Neuronal stem cell (in vitro differentiated cells): ENCODE results near the gene IMMT.

Source experiments
- DNase-seq: peaks from one replicate; pipeline ENCODE4 v3.0.0-alpha.2; 2013; ENCODE audit warnings: low spot score
- H2AFZ ChIP-seq: one replicate; pipeline ENCODE4 v1.6.1; 2013; ENCODE audit warnings: mild to moderate bottlenecking, low read length, inconsistent platforms
- H2AK5ac ChIP-seq: 2 replicates; pipeline ENCODE4 v1.6.1; 2013; ENCODE audit warnings: low read depth, mild to moderate bottlenecking, inconsistent platforms, low read length, moderate library complexity, mixed read lengths
- H2BK120ac ChIP-seq: 2 replicates; pipeline ENCODE4 v1.6.1; 2013; ENCODE audit warnings: low read depth, mild to moderate bottlenecking, inconsistent platforms, low read length, moderate library complexity, mixed read lengths
- H2BK12ac ChIP-seq: one replicate; pipeline ENCODE4 v1.6.1; 2013; ENCODE audit warnings: low read length, inconsistent platforms
- H2BK15ac ChIP-seq: 2 replicates; pipeline ENCODE4 v1.6.1; 2013; ENCODE audit warnings: mild to moderate bottlenecking, low read length, inconsistent platforms, mixed read lengths
- H2BK5ac ChIP-seq: one replicate; pipeline ENCODE4 v1.6.1; 2013; ENCODE audit warnings: inconsistent platforms, mild to moderate bottlenecking, low read length, moderate library complexity
- H3K14ac ChIP-seq: one replicate; pipeline ENCODE4 v1.6.1; 2013; ENCODE audit warnings: low read length, inconsistent platforms
- H3K18ac ChIP-seq: 2 replicates; pipeline ENCODE4 v1.6.1; 2013; ENCODE audit warnings: low read length, inconsistent platforms
- H3K23ac ChIP-seq: 2 replicates; pipeline ENCODE4 v1.6.1; 2013; ENCODE audit warnings: low read depth, mild to moderate bottlenecking, mixed read lengths, low read length, inconsistent platforms; ENCODE audit not compliant: poor library complexity
- H3K27ac ChIP-seq: replicated peaks from 3 replicates; pipeline ENCODE4 v1.5.1; 2013; ENCODE audit warnings: low read length, inconsistent platforms
- H3K27me3 ChIP-seq, 3 experiments: 2 replicates each; pipeline ENCODE4 v1.6.1; 2013; ENCODE audit warnings: low read length in 3 of 3, mild to moderate bottlenecking in 2 of 3, inconsistent platforms in 1 of 3, low read depth in 1 of 3, mixed read lengths in 1 of 3, moderate library complexity in 1 of 3; ENCODE audit not compliant: control insufficient read depth in 3 of 3, insufficient read depth in 3 of 3
- H3K36me3 ChIP-seq, 2 donors: replicated peaks in 1 of 2; 2 replicates each; pipeline ENCODE4 v1.6.1; 2013; ENCODE audit warnings: low read length in 2 of 2; ENCODE audit not compliant: control insufficient read depth in 2 of 2, insufficient read depth in 2 of 2
- H3K4ac ChIP-seq: 2 replicates; pipeline ENCODE4 v1.6.1; 2013; ENCODE audit warnings: inconsistent platforms, mild to moderate bottlenecking, low read length, moderate library complexity
- H3K4me1 ChIP-seq, 2 donors: 1 replicate in 1 of 2; 2 replicates in 1 of 2; pipeline ENCODE4 v1.6.1; 2013; ENCODE audit warnings: low read length in 2 of 2, low read depth in 1 of 2; ENCODE audit not compliant: control insufficient read depth in 2 of 2, insufficient read depth in 1 of 2
- H3K4me2 ChIP-seq: one replicate; pipeline ENCODE4 v1.6.1; 2013; ENCODE audit warnings: mild to moderate bottlenecking, low read length, inconsistent platforms; ENCODE audit not compliant: insufficient read depth, poor library complexity, severe bottlenecking
- H3K4me3 ChIP-seq, 2 donors: 2 replicates each; pipeline ENCODE4 v1.5.1; 2013; ENCODE audit warnings: low read length in 2 of 2, mild to moderate bottlenecking in 2 of 2, inconsistent platforms in 1 of 2, moderate library complexity in 1 of 2
- H3K79me1 ChIP-seq: one replicate; pipeline ENCODE4 v1.6.1; 2013; ENCODE audit warnings: low read depth, mild to moderate bottlenecking, inconsistent platforms, low read length, moderate library complexity
- H3K9ac ChIP-seq: one replicate; pipeline ENCODE4 v1.6.1; 2013; ENCODE audit warnings: mild to moderate bottlenecking, low read depth, low read length, inconsistent platforms; ENCODE audit not compliant: poor library complexity
- H3K9me3 ChIP-seq, 2 donors: replicated peaks in 1 of 2; 2 replicates each; pipeline versions ENCODE3 to v1.6.1; 2013; ENCODE audit warnings: low read length in 2 of 2, mild to moderate bottlenecking in 2 of 2, inconsistent platforms in 1 of 2, low read depth in 1 of 2, mixed read lengths in 1 of 2, moderate library complexity in 1 of 2; ENCODE audit not compliant: control insufficient read depth in 2 of 2, insufficient read depth in 1 of 2
- H4K8ac ChIP-seq: one replicate; pipeline ENCODE4 v1.6.1; 2013; ENCODE audit warnings: low read depth, mild to moderate bottlenecking, inconsistent platforms, low read length, moderate library complexity
- H4K91ac ChIP-seq: one replicate; pipeline ENCODE4 v1.6.1; 2013; ENCODE audit warnings: low read length, low read depth, mild to moderate bottlenecking, inconsistent platforms; ENCODE audit not compliant: poor library complexity
- WGBS, 2 donors: extraction: QIAGEN DNeasy Blood & Tissue Kit; methylation state at CpG; one replicate each; pipeline ENCODE4 v1.1.7; 2013; ENCODE audit warnings: missing lambda C conversion rate in 2 of 2, mixed read lengths in 1 of 2; ENCODE audit not compliant: insufficient read length in 2 of 2, insufficient replicate concordance in 1 of 2; ENCODE audit errors: extremely low coverage in 2 of 2; 5-methylcytosine and 5-hydroxymethylcytosine counted together

IMMT gene

DNA sequence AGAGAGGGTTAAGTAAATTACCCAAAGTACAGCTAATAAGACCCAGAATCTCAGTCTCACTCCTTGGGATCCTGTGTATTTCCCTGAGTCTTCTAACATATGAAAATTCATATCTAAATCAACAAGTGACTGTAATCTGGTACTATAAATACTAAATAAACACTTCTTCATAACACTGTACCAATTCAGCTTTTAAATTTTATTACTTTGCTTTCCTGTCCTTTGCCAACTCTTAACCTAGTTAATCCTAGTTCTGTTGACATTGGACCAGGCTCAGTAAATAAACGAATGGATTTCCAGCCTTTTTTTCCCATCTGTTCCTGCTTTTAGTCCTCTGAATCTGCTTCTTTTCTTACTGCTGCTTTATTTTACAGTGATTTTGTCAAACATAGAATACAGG lies 17.8 kb upstream of the IMMT start:
- Histone ChIP-seq H3K4me2 (no peak overlapping the region), H3K36me3 (peaks cover 13 to 66% of the 10 kb centered on the region in 2 donors), H2BK5ac (no peak overlapping the region), H3K79me1 (no peaks in the 10 kb centered on the region), H3K4me3 (no peak overlapping the region), H3K9me3 (no peaks in the 10 kb centered on the region), H4K91ac (no peak overlapping the region), H3K27me3 (no peaks in the 10 kb centered on the region), H3K14ac (no peak overlapping the region), H2AK5ac (no peak overlapping the region), H3K4ac (no peak overlapping the region), H2BK120ac (no peak overlapping the region), H3K27ac (no peak overlapping the region), H2BK12ac (no peak overlapping the region), H3K23ac (no peak overlapping the region), H4K8ac (no peak overlapping the region), H2BK15ac (no peak overlapping the region), H2AFZ (no peak overlapping the region), H3K18ac (no peak overlapping the region), H3K9ac (no peak overlapping the region), H3K4me1 (no peaks in the 10 kb centered on the region)
- WGBS, 2 donors, result no CpG with 5 or more reads among the region's 1 CpG
- no peak for DNase-seq

DNA sequence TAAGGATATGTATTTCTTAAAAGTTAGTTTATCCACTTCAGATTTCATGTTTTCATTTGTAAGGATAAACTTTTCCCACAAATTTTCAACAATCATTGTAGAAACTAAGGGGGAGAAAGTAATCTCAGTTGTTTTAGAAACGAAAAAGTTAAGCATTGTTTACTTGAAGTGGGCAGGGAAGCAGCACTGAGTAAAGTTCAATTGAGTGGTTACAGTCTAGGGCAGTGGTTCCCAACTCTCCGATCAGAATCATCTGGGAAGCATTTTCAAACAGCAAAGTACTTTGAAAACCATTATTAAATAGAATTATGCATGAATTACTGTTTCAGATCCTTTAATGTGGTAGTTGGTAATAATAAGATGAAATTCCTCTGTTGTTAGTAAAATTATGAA lies 16.5 kb upstream of the IMMT start:
- WGBS, 2 donors, result no CpG with 5 or more reads among the region's 2 CpGs
- H3K79me1 ChIP-seq, result no peaks in the 10 kb centered on the region

DNA sequence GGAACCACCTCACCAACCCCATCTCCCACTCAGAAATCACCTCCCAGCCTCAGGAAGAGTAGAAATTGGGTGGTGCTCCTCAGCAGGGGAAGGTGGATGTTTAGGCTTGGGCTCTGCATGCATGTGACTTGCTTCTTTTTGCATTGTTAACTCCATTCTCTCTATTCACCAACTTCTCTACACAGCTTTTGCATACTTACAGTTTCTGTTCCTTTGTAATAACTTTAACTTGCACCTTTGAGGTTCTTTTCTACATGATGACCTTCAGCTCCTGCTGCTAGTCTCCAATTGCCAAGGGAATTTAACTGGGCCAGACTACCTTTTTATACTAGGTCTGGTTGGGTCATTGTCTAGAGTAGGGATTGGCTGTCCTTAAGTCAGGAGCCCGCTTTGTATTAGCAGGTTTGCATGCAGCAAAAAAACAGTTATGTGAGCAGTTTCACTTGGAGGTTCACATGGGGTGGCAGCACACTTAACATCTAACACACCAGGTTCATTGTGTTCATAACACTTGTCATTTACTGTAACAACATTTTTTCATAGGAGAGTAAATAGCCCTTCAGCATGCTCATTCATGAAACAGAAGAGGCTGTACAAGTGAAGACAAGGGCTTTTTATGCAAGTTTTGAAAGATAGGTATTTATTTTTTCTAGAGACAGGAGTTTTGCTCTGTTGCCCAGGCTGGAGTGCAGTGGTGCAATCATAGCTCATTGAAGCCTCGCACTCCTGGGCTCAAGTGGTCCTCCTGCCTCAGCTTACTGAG lies 16.0 kb upstream of the IMMT start:
- Histone ChIP-seq H2BK12ac (no peak overlapping the region), H3K23ac (no peak overlapping the region), H4K91ac (no peak overlapping the region), H3K9me3 (no peaks in the 10 kb centered on the region), H3K18ac (no peak overlapping the region), H2AFZ (no peak overlapping the region), H3K79me1 (no peaks in the 10 kb centered on the region), H4K8ac (no peak overlapping the region), H2BK15ac (no peak overlapping the region), H2BK120ac (no peak overlapping the region), H3K4me2 (no peak overlapping the region), H2AK5ac (no peak overlapping the region), H2BK5ac (no peak overlapping the region), H3K4me1 (no peaks in the 10 kb centered on the region), H3K9ac (no peak overlapping the region), H3K27me3 (no peaks in the 10 kb centered on the region), H3K4ac (no peak overlapping the region), H3K4me3 (no peak overlapping the region), H3K27ac (no peak overlapping the region), H3K36me3 (peaks cover 18 to 85% of the 10 kb centered on the region in 2 donors), H3K14ac (no peak overlapping the region)
- no peak for DNase-seq
- no CpG with 5 or more reads among the region's 2 CpGs for WGBS, 2 donors

More for the DNA sequence above, 16.5 kb upstream of the IMMT start:
- no peak overlapping the region for H3K27ac ChIP-seq
- no peak overlapping the region for H4K91ac ChIP-seq
- no peak overlapping the region for H2BK120ac ChIP-seq
- peaks cover 13 to 79% of the 10 kb centered on the region in 2 donors for H3K36me3 ChIP-seq
- no peak overlapping the region for H3K18ac ChIP-seq
- H3K9me3 ChIP-seq, result no peaks in the 10 kb centered on the region
- no peak overlapping the region for H2AK5ac ChIP-seq
- no peak overlapping the region for H3K23ac ChIP-seq
- no peak overlapping the region for H2BK12ac ChIP-seq
- no peak overlapping the region for H3K9ac ChIP-seq
- DNase-seq, result no peak
- H3K14ac ChIP-seq, result no peak overlapping the region
- no peak overlapping the region for H2BK5ac ChIP-seq
- H3K4me1 ChIP-seq, result no peaks in the 10 kb centered on the region
- H3K27me3 ChIP-seq, result no peaks in the 10 kb centered on the region
- H2BK15ac ChIP-seq, result no peak overlapping the region
- H4K8ac ChIP-seq, result no peak overlapping the region
- no peak overlapping the region for H3K4me2 ChIP-seq
- no peak overlapping the region for H3K4ac ChIP-seq
- H2AFZ ChIP-seq, result no peak overlapping the region
- H3K4me3 ChIP-seq, result no peak overlapping the region

DNA sequence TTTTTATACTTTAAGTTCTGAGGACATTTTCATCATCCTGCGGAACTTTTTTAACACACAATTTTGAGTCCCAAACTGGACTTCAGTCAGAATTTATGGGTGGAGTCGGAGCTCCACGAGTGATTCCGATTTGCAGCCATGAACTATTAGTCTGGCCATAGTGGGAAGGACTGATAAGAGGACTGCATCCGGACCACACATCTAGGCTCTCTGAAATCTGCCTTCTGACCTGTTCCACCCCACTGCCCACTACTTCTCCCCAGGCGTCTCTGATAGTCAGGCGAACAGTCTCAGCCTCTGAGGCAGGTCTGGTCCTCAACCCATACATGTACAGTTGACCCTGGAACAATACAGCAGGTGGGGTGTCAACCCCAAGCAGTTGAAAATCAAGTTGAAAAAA lies 9.2 kb upstream of the IMMT start:
- H3K9ac ChIP-seq, result no peak overlapping the region

More for the DNA sequence above, 9.2 kb upstream of the IMMT start:
- H3K4me2 ChIP-seq, result no peak overlapping the region
- H3K4me3 ChIP-seq, result no peak overlapping the region
- H3K27ac ChIP-seq, result no peak overlapping the region
- no peak overlapping the region for H2BK120ac ChIP-seq
- peaks cover 6 to 56% of the 10 kb centered on the region in 2 donors for H3K36me3 ChIP-seq
- H4K91ac ChIP-seq, result no peak overlapping the region
- DNase-seq, result no peak
- no peaks in the 10 kb centered on the region for H3K79me1 ChIP-seq
- H2AK5ac ChIP-seq, result no peak overlapping the region
- no peak overlapping the region for H3K4ac ChIP-seq
- no peak overlapping the region for H4K8ac ChIP-seq
- no peak overlapping the region for H2BK15ac ChIP-seq
- H3K4me1 ChIP-seq, result peaks cover 0 to 12% of the 10 kb centered on the region in 2 donors
- H2BK12ac ChIP-seq, result no peak overlapping the region
- no peaks in the 10 kb centered on the region for H3K9me3 ChIP-seq
- no peak overlapping the region for H3K14ac ChIP-seq
- H3K23ac ChIP-seq, result no peak overlapping the region
- H2BK5ac ChIP-seq, result no peak overlapping the region
- H2AFZ ChIP-seq, result no peak overlapping the region
- no peak overlapping the region for H3K18ac ChIP-seq
- no CpG with 5 or more reads among the region's 7 CpGs for WGBS, 2 donors
- H3K27me3 ChIP-seq, result no peaks in the 10 kb centered on the region
